Superior temporal gyrus (tissue), 1 donor: ENCODE results near the gene ZNF730.
"Not testable (repeated sequence)": the region's sequence is repeated elsewhere in the genome, so short reads cannot be mapped to it uniquely, and the experiment has no call there.

ENCODE experiments used
- DNase-seq: peaks from one replicate; pipeline ENCODE4 v3.0.0-alpha.2; 2016; ENCODE audit errors: extremely low spot score

Gene ZNF730

GRCh38 chr19:23116802-23117571 is at the start of gene ZNF730:
TSS of gene ZNF730 (plus strand) at chr19:23117025. CDS start at chr19:23117174, 149 bp downstream.
- peak; percentile 28 for DNase-seq

GRCh38 chr19:23070353-23071146 is 46.3 kb upstream of the ZNF730 start:
- DNase-seq: no peak

- no peak for DNase-seq
These were observed 45.7 kb upstream of the ZNF730 start for GRCh38 chr19:23071147-23071511.

GRCh38 chr19:23075031-23075733 is 41.6 kb upstream of the ZNF730 start:
- DNase-seq: peak; percentile 8

GRCh38 chr19:23077776-23078175 is 39.0 kb upstream of the ZNF730 start:
- not testable (repeated sequence) for DNase-seq

GRCh38 chr19:23093832-23094231 is 23.0 kb upstream of the ZNF730 start:
- DNase-seq: no peak

GRCh38 chr19:23095418-23095817 is 21.4 kb upstream of the ZNF730 start:
- DNase-seq: no peak

GRCh38 chr19:23098286-23098685 is 18.5 kb upstream of the ZNF730 start:
- no peak for DNase-seq

GRCh38 chr19:23098988-23099387 is 17.8 kb upstream of the ZNF730 start:
- DNase-seq: no peak

- DNase-seq: no peak
These were observed 16.9 kb upstream of the ZNF730 start for GRCh38 chr19:23099966-23100365.

- DNase-seq: no peak
These were observed 15.6 kb upstream of the ZNF730 start for GRCh38 chr19:23101241-23101640.

GRCh38 chr19:23118400-23118799 is 1.6 kb downstream of the ZNF730 start:
- no peak for DNase-seq

- DNase-seq: not testable (repeated sequence)
These were observed 17.4 kb downstream of the ZNF730 start for GRCh38 chr19:23134211-23134610.

- DNase-seq: no peak
These were observed 29.0 kb downstream of the ZNF730 start for GRCh38 chr19:23145617-23146415.

GRCh38 chr19:23160766-23161165 is 43.9 kb downstream of the ZNF730 start:
- DNase-seq: no peak

GRCh38 chr19:23168286-23168685 is 51.5 kb downstream of the ZNF730 start:
- not testable (repeated sequence) for DNase-seq

- DNase-seq: no peak
These were observed 66.4 kb downstream of the ZNF730 start for GRCh38 chr19:23183251-23183650.

- DNase-seq: no peak
These were observed 73.5 kb downstream of the ZNF730 start for GRCh38 chr19:23190341-23190740.
